IMR-90 (cell line): ENCODE measurements around the gene TUBG2. TPM values are rescaled to one million over a fixed set of nuclear protein-coding genes. Genes with fewer than 3 reads are reported as not detected.

Source experiments
- ATAC-seq: fragments of 200-7000 bp; cut with Tn5 transposase; 2 replicates; pipeline ENCODE4 v1.9.1; 2020; ENCODE audit warnings: low read depth, mild to moderate bottlenecking, moderate library complexity
- Bru-seq: library from RNA; stranded (reverse); fragments of 400-500 nt; gene quantifications from one replicate; lab custom pipeline; 2021; lab: Mats Ljungman, UMichigan
- BruChase-seq, 2 experiments: library from RNA; stranded (reverse); fragments of 400-500 nt; gene quantifications; one replicate each; lab custom pipeline; 2021; lab: Mats Ljungman, UMichigan
- BruUV-seq: library from RNA; stranded (reverse); fragments of 400-500 nt; replicated peaks from 2 replicates; lab custom pipeline; 2021; lab: Mats Ljungman, UMichigan
- CTCF ChIA-PET: fragments of 300-600 bp; formaldehyde crosslinking; extraction: SDS; loops from one replicate; lab custom pipeline; 2021; ENCODE audit warnings: antibody characterized with exemption; lab: Yijun Ruan, JAX
- POLR2A ChIA-PET: fragments of 300-600 bp; sonication (Branson Sonifier 250); formaldehyde crosslinking; loops from one replicate; lab custom pipeline; 2022; ENCODE audit warnings: antibody characterized with exemption; ENCODE audit not compliant: unreplicated experiment; lab: Charles Lee
- DNase-seq: peaks from one replicate; pipeline ENCODE4 v3.0.0; 2013
- H2AFZ ChIP-seq: replicated peaks from 2 replicates; pipeline ENCODE3; 2013; ENCODE audit warnings: low read length, mild to moderate bottlenecking; ENCODE audit not compliant: poor library complexity
- H2AK5ac ChIP-seq: 2 replicates; pipeline ENCODE4 v1.6.1; 2013; ENCODE audit warnings: low read depth, low read length, inconsistent platforms
- H2AK9ac ChIP-seq: replicated peaks from 2 replicates; pipeline ENCODE3; 2013; ENCODE audit warnings: mild to moderate bottlenecking, low read depth, low read length, moderate library complexity; ENCODE audit not compliant: poor library complexity
- H2BK120ac ChIP-seq: 2 replicates; pipeline ENCODE4 v1.6.1; 2013; ENCODE audit warnings: low read depth, low read length, inconsistent platforms
- H2BK15ac ChIP-seq: 3 replicates; pipeline ENCODE4 v1.6.1; 2013; ENCODE audit warnings: low read depth, low read length, inconsistent platforms
- H2BK20ac ChIP-seq: 2 replicates; pipeline ENCODE4 v1.6.1; 2013; ENCODE audit warnings: low read depth, mild to moderate bottlenecking, inconsistent platforms, low read length, moderate library complexity
- H2BK5ac ChIP-seq: 2 replicates; pipeline ENCODE4 v1.6.1; 2013; ENCODE audit warnings: mild to moderate bottlenecking, low read depth, low read length, inconsistent platforms; ENCODE audit not compliant: poor library complexity, severe bottlenecking
- H3K14ac ChIP-seq: replicated peaks from 2 replicates; pipeline ENCODE4 v1.6.1; 2013; ENCODE audit warnings: low read depth, low read length, inconsistent platforms
- H3K18ac ChIP-seq: 2 replicates; pipeline ENCODE4 v1.6.1; 2013; ENCODE audit warnings: low read depth, low read length, control low read depth
- H3K23ac ChIP-seq: 2 replicates; pipeline ENCODE4 v1.6.1; 2013; ENCODE audit warnings: low read depth, low read length, inconsistent platforms
- H3K27ac ChIP-seq: 2 replicates; pipeline ENCODE4 v1.5.1; 2013; ENCODE audit warnings: mild to moderate bottlenecking, control low read depth, low read length; ENCODE audit not compliant: insufficient read depth
- H3K27me3 ChIP-seq: 2 replicates; pipeline ENCODE4 v1.6.1; 2013; ENCODE audit warnings: low read length; ENCODE audit not compliant: control insufficient read depth, insufficient read depth
- H3K36me3 ChIP-seq: 2 replicates; pipeline ENCODE4 v1.6.1; 2013; ENCODE audit warnings: low read length, mixed read lengths; ENCODE audit not compliant: control insufficient read depth, insufficient read depth
- H3K4ac ChIP-seq: 2 replicates; pipeline ENCODE4 v1.6.1; 2013; ENCODE audit warnings: low read depth, low read length, inconsistent platforms
- H3K4me1 ChIP-seq: 2 replicates; pipeline ENCODE4 v1.6.1; 2013; ENCODE audit warnings: low read length, mixed read lengths; ENCODE audit not compliant: control insufficient read depth, insufficient read depth
- H3K4me2 ChIP-seq: 2 replicates; pipeline ENCODE4 v1.6.1; 2013; ENCODE audit warnings: low read depth, mild to moderate bottlenecking, control low read depth, low read length, moderate library complexity
- H3K4me3 ChIP-seq: 2 replicates; pipeline ENCODE4 v1.5.1; 2013; ENCODE audit warnings: low read depth, mild to moderate bottlenecking, control low read depth, low read length, moderate library complexity; ENCODE audit not compliant: insufficient read depth
- H3K56ac ChIP-seq: 2 replicates; pipeline ENCODE4 v1.6.1; 2013; ENCODE audit warnings: low read length, inconsistent platforms; ENCODE audit not compliant: insufficient read depth; ENCODE audit errors: extremely low read depth
- H3K79me1 ChIP-seq, 2 experiments: 2 replicates each; pipeline ENCODE4 v1.6.1; 2013; ENCODE audit warnings: low read length in 2 of 2, inconsistent platforms in 1 of 2, low read depth in 1 of 2
- H3K9ac ChIP-seq: 2 replicates; pipeline ENCODE4 v1.6.1; 2013; ENCODE audit warnings: low read depth, low read length, control low read depth
- H3K9me1 ChIP-seq: 2 replicates; pipeline ENCODE4 v1.6.1; 2013; ENCODE audit warnings: low read length, inconsistent platforms; ENCODE audit not compliant: insufficient read depth
- H3K9me3 ChIP-seq: 2 replicates; pipeline ENCODE4 v1.6.1; 2013; ENCODE audit warnings: low read length; ENCODE audit not compliant: control insufficient read depth, insufficient read depth
- H4K20me1 ChIP-seq: 2 replicates; pipeline ENCODE4 v1.6.1; 2013; ENCODE audit warnings: low read length, inconsistent platforms; ENCODE audit not compliant: insufficient read depth
- H4K5ac ChIP-seq: 2 replicates; pipeline ENCODE4 v1.6.1; 2013; ENCODE audit warnings: mild to moderate bottlenecking, low read depth, low read length, control low read depth
- H4K8ac ChIP-seq, 2 experiments: 2 replicates each; pipeline ENCODE4 v1.6.1; 2013; ENCODE audit warnings: low read depth in 2 of 2, low read length in 2 of 2, control low read depth in 1 of 2, inconsistent platforms in 1 of 2
- H4K91ac ChIP-seq: 2 replicates; pipeline ENCODE4 v1.6.1; 2013; ENCODE audit warnings: low read depth, low read length, inconsistent platforms; ENCODE audit not compliant: insufficient read depth
- BHLHE40 ChIP-seq: fragments of 150-350 bp; IDR thresholded peaks from 2 replicates; pipeline ENCODE4 v1.6.1; 2016; ENCODE audit warnings: mild to moderate bottlenecking, low read depth, low read length
- CHD1 ChIP-seq: IDR thresholded peaks from 2 replicates; pipeline ENCODE4 v1.6.1; 2012; ENCODE audit warnings: low read depth, low read length, improper control_type of control experiment
- ELK1 ChIP-seq: fragments of 150-350 bp; IDR thresholded peaks from 2 replicates; pipeline ENCODE4 v1.6.1; 2016; ENCODE audit warnings: low read depth, mild to moderate bottlenecking, low read length, moderate library complexity, borderline replicate concordance
- MAFK ChIP-seq: IDR thresholded peaks from 2 replicates; pipeline ENCODE4 v1.6.1; 2012; ENCODE audit warnings: low read depth, low read length, improper control_type of control experiment
- MAZ ChIP-seq: IDR thresholded peaks from 2 replicates; pipeline ENCODE4 v1.6.1; 2012; ENCODE audit warnings: low read depth, mild to moderate bottlenecking, low read length, improper control_type of control experiment, moderate library complexity, borderline replicate concordance
- MXI1 ChIP-seq: IDR thresholded peaks from 2 replicates; pipeline ENCODE4 v1.6.1; 2012; ENCODE audit warnings: low read depth, mild to moderate bottlenecking, low read length, moderate library complexity, borderline replicate concordance
- RCOR1 ChIP-seq: IDR thresholded peaks from 2 replicates; pipeline ENCODE4 v1.6.1; 2012; ENCODE audit warnings: mild to moderate bottlenecking, low read length, improper control_type of control experiment; ENCODE audit not compliant: insufficient replicate concordance
- RFX5 ChIP-seq: IDR thresholded peaks from 2 replicates; pipeline ENCODE4 v1.8.0; 2012; ENCODE audit warnings: low read depth, mild to moderate bottlenecking, low read length, moderate library complexity
- WGBS, 2 experiments: methylation state at CpG; one replicate each; pipeline versions ENCODE4 v1.1.5 to v1.1.7; 2013; ENCODE audit warnings: missing lambda C conversion rate in 2 of 2; ENCODE audit not compliant: insufficient read length in 1 of 2; ENCODE audit errors: extremely low coverage in 2 of 2; 5-methylcytosine and 5-hydroxymethylcytosine counted together
- dilution Hi-C: fragments of 300-500 bp; cut with HindIII; formaldehyde crosslinking; loops from one replicate; pipeline ENCODE4 v1.14.3; 2018; ENCODE audit warnings: low sequenced_read_pairs; ENCODE audit not compliant: unreplicated experiment
- in situ Hi-C: fragments of 300-500 bp; cut with MboI; formaldehyde crosslinking; loops from 3 replicates; pipeline ENCODE4 v1.14.3; 2019; ENCODE audit warnings: low sequenced_read_pairs, inconsistent platforms, mixed read lengths
- intact Hi-C: fragments of 100-400 bp; cut with micrococcal nuclease; formaldehyde crosslinking; loops from 2 replicates; pipeline ENCODE4 v1.10.0; 2022
- long read RNA-seq: library from polyadenylated mRNA; unstranded; transcript quantifications from one replicate; pipeline ENCODE4 v2.0.0, GENCODE V29; 2021; ENCODE audit not compliant: unreplicated experiment
- polyA plus RNA-seq, 3 experiments: library from polyadenylated mRNA; depleted of rRNA; stranded (reverse); fragments of >200 nt; gene quantifications; 2 replicates each; pipeline ENCODE4 v1.2.3, GENCODE V29; 2012; ENCODE audit warnings: low replicate concordance in 1 of 3
- total RNA-seq: library from RNA; depleted of rRNA; stranded (reverse); fragments of >200 nt; gene quantifications from 2 replicates; pipeline ENCODE4 v1.2.3, GENCODE V29; 2012; rRNA removed

TUBG2 gene
- total RNA-seq (3.3 and 3.6 TPM in 2 replicates), polyA plus RNA-seq (2012; rRNA removed) (19.4 and 24.6 TPM in 2 replicates), Bru-seq, nascent RNA (percentile 75 among the genes with signal in this experiment), BruChase-seq, experiment 1, labeled RNA remaining after a 6-hour chase (percentile 89 among the genes with signal in this experiment), BruChase-seq, experiment 2, labeled RNA remaining after a 2-hour chase (percentile 80 among the genes with signal in this experiment)
- 12.0 and 21.3 TPM in 2 replicates for polyA plus RNA-seq (2012; cell fraction: cytosol; rRNA removed)
- polyA plus RNA-seq (2012; cell fraction: nucleus; rRNA removed; ENCODE audit: low replicate concordance), result 102 and 132 TPM in 2 replicates
- long read RNA-seq, transcript TUBG2-201 (11 exons, 1,761 nt), result major isoform, 7 of 32 reads
- long read RNA-seq, partial matches to known transcripts, result 14 of 32 reads
- long read RNA-seq, other reads (novel, unspliced or antisense), result 11 of 32 reads

- Histone ChIP-seq H3K4me3 (peak within 1 kb of the TSS; percentile 66), H2BK20ac (no peak within 1 kb of the TSS), H3K9ac (peak within 1 kb of the TSS; percentile 73), H4K5ac (peak within 1 kb of the TSS; percentile 98), H3K9me3 (no peaks in the 10 kb centered on the region), H3K14ac (peak within 1 kb of the TSS; percentile 86), H3K56ac (peak within 1 kb of the TSS; percentile 25; the same call in 1 of the 2 replicates), H3K27ac (peak within 1 kb of the TSS; percentile 61), H2BK15ac (peak within 1 kb of the TSS; percentile 61; the same call in 1 of the 3 replicates), H3K79me1 (peaks cover 4 to 28% of the 10 kb centered on the region in 2 experiments; a peak in 2 of 4 replicates), H3K4me2 (peak within 1 kb of the TSS; percentile 96), H3K23ac (peak within 1 kb of the TSS; percentile 13; the same call in 1 of the 2 replicates), H4K8ac (peak within 1 kb of the TSS; percentile 77 to 97), H4K20me1 (no peaks in the 10 kb centered on the region), H2AK9ac (peak within 1 kb of the TSS; percentile 87), H2BK5ac (peak within 1 kb of the TSS; percentile 35), H2AFZ (peak within 1 kb of the TSS; percentile 94), H3K27me3 (peaks cover 2% of the 10 kb centered on the region), H2AK5ac (peak within 1 kb of the TSS; percentile 74), H3K4ac (peak within 1 kb of the TSS; percentile 95), H2BK120ac (peak within 1 kb of the TSS; percentile 69; the same call in 1 of the 2 replicates), H3K36me3 (peaks cover 8% of the 10 kb centered on the region; the same call in 1 of the 2 replicates), H3K18ac (peak within 1 kb of the TSS; percentile 81), H3K9me1 (peaks cover 15% of the 10 kb centered on the region), H4K91ac (peak within 1 kb of the TSS; percentile 72), H3K4me1 (peaks cover 9% of the 10 kb centered on the region)
- ATAC-seq (peak; percentile 95), DNase-seq (peak; percentile 87)
- CTCF ChIA-PET, result interaction anchor here (1.1 to 1.6 kb wide), 2 partner anchors 24 to 81 kb away, joined by 3 read pairs; no protein-coding TSS in a partner anchor
- in situ Hi-C loops (no loop called here), dilution Hi-C loops (no loop called here), intact Hi-C loops (loop anchor here (5.0 kb wide), 1 partner anchor 52 kb away; the partner anchor contains the start of genes RETREG3 and TUBG1)
- 1% methylated on average over 26 of the region's 59 CpGs; no CpG with 5 or more reads in 1 of the 2 experiments for whole genome bisulfite sequencing, 2 experiments
- POLR2A ChIA-PET, result no interaction called here
- TF ChIP-seq CHD1 (no peak), BHLHE40 (no peak), MAFK (no peak), RCOR1 (no peak), MXI1 (peak; percentile 58; the same call in 1 of the 2 replicates), MAZ (peak; percentile 55; the same call in 1 of the 2 replicates), RFX5 (no peak), ELK1 (no peak)
- BruUV-seq, result no TSS peak
Measured at GRCh38 chr17:42659079-42659931, at the start of gene TUBG2. Gene TUBG2 (plus strand): TSS chr17:42659284. CDS start chr17:42659504, 220 bp downstream.
